IPS DF 6.9 (cell line): ENCODE results near the gene PDE4D.

ENCODE experiments used
- DNase-seq: peaks from one replicate; pipeline ENCODE4 v3.0.0-alpha.2; 2013; ENCODE audit warnings: low read depth, low spot score
- H3K27ac ChIP-seq: one replicate; pipeline ENCODE4 v1.5.1; 2013; ENCODE audit warnings: low read length, control low read depth
- H3K27me3 ChIP-seq: 2 replicates; pipeline ENCODE4 v1.6.1; 2013; ENCODE audit warnings: mild to moderate bottlenecking, low read length; ENCODE audit not compliant: control insufficient read depth, insufficient read depth
- H3K36me3 ChIP-seq: 2 replicates; pipeline ENCODE4 v1.6.1; 2013; ENCODE audit warnings: low read length; ENCODE audit not compliant: control insufficient read depth, insufficient read depth
- H3K4me1 ChIP-seq: 2 replicates; pipeline ENCODE4 v1.6.1; 2013; ENCODE audit warnings: low read length; ENCODE audit not compliant: control insufficient read depth, insufficient read depth
- H3K4me3 ChIP-seq: 2 replicates; pipeline ENCODE4 v1.5.1; 2013; ENCODE audit warnings: mild to moderate bottlenecking, low read length
- H3K9me3 ChIP-seq: 2 replicates; pipeline ENCODE4 v1.6.1; 2013; ENCODE audit warnings: low read length, inconsistent platforms; ENCODE audit not compliant: control insufficient read depth, insufficient read depth
- WGBS: extraction: QIAGEN DNeasy Blood & Tissue Kit; methylation state at CpG from one replicate; pipeline ENCODE4 v1.1.7; 2013; ENCODE audit warnings: mixed read lengths, missing lambda C conversion rate; ENCODE audit not compliant: insufficient read length, insufficient coverage; 5-methylcytosine and 5-hydroxymethylcytosine counted together

PDE4D gene

DNA sequence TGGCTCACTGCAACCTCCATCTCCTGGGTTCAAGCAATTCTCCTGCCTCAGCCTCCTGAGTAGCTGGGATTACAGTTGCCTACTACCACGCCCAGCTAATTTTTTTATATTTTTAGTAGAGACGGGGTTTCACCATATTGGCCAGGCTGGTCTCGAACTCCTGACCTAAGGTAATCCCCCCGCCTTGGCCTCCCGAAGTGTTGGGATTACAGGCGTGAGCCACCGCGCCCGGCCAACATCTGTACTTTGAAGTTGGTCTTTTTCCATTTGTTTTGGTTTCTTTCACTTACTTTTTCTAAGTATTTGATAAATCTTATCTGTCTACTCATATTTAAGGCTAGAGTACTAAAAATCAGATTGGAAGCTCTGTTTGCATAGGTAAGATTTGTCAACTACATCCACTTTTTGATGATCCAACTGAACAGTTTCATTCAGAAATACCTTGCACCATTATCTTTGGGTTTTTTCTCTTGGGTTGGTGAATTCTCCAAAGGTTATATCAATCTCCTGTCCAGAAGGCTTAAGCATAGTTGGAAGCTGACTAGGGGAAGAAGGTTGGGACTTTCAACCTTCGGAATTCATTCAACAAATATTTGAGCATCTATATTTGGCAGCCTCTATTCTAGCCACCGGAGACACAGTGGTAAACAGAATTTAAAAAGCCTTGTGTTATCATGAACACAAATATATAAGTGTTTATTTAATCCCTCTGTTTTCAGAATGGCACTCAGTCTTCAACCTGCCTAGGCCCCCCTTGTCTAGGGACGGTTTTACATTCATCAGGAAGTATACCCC, 821.6 kb downstream of the PDE4D start:
- WGBS, result no CpG with 5 or more reads among the region's 12 CpGs
- Histone ChIP-seq H3K27ac (no peak overlapping the region), H3K36me3 (no peaks in the 10 kb centered on the region), H3K9me3 (no peaks in the 10 kb centered on the region), H3K4me1 (no peaks in the 10 kb centered on the region), H3K4me3 (no peak overlapping the region), H3K27me3 (no peaks in the 10 kb centered on the region)
- DNase-seq, result no peak

DNA sequence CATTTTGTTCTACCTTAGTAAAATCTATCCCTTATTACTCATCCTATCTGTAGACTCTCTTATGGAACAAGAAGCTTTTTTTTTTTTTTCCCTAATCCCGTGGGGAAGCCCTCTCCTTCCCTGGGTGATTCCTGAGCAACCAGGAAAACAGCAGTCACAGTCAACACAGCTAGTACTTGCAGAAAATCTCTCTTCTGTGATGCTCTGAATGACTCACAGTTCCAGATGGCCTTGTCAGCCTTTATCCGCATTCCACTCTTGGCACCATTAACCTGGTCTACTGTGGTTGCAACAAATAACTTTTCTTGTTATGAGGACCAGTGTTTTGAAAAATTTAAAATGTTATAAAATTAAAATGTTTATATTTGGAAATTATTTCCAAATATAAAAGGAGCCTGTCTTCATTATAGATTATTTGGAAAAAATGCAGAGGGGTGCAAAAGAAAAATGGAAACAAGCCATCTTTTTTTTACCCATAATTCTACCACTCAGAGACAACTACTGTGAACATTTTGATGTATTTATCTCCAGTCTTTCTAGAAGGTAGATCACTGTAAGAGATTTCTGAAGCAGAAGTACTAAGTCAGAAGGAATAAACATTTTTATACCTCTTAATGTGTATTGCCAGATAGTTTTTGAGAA, 824.0 kb downstream of the PDE4D start:
- Histone ChIP-seq H3K27ac (no peak overlapping the region), H3K4me3 (no peak overlapping the region), H3K4me1 (no peaks in the 10 kb centered on the region), H3K27me3 (no peaks in the 10 kb centered on the region), H3K36me3 (no peaks in the 10 kb centered on the region), H3K9me3 (no peaks in the 10 kb centered on the region)
- WGBS, result no CpG with 5 or more reads among the region's 2 CpGs
- no peak for DNase-seq

DNA sequence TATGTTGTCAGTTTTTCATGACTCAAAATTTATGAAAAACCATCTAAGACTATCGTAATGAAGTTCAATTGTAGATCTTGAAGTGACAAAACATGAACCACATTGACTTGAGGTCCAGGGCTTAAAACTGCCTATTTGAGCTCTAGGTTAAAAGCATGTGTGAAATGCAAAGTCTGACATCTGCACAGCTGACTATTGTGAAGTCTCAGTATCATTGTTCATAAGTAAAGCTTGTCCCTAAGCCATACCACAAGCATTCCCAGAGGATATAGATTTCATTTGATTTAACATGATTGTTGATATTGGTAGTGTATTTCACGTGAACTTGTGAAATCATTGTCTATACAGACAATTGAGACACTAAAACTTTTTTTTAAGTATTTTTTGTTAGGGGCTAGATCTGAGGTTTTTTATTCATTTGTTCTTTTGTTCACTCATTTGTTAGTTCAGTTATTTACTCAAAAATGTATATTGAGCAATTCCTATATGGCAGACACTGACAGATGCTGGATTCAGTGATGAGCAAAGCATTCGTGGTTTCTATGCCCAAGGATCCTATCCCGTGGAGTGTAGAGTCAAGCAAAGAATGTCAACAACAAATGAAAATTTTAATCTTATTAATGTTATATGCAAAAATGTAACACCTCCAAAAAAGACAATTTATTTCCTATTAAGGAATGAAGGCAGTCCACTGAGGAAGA, 825.4 kb downstream of the PDE4D start:
- Histone ChIP-seq H3K4me1 (no peaks in the 10 kb centered on the region), H3K27me3 (no peaks in the 10 kb centered on the region), H3K9me3 (no peaks in the 10 kb centered on the region), H3K4me3 (no peak overlapping the region), H3K27ac (no peak overlapping the region), H3K36me3 (no peaks in the 10 kb centered on the region)
- no peak for DNase-seq
- no CpG with 5 or more reads among the region's 4 CpGs for WGBS

DNA sequence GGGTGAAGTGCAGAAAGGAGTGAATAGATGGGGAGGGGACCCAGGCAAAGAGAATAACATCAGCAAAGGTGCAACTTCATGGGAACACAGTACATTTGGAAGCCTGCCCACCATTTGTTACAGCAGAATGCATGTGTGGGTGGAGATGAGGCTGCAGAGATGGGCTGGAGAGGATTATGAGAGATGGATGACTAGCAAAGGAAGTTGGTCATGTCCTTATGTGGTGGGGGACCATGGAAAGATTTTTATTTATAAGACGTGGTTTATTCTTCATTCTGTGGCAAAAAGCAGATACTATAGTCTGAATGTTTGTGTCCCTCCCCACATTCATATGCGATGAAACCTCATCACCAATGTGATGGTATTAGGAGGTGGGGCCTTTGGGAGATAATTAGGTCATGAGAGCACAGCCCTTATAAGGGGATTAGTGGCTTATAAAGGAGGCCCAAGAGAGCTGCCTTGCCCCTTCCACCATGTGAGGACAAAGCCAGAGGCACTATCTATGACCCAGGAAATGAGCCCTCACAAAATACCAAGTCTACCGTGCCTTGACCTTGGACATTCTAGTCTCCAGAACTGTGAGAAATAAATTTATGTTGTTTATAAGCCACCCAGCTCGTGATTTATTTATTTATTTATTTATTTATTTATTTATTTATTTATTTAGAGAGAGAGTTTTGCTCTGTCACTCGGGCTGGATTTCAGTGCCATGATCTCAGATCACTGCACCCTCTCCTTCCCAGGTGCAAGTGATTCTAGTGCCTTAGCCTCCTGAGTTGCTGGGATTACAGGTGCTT, 827.0 kb downstream of the PDE4D start:
- H3K27ac ChIP-seq, result no peak overlapping the region
- no peaks in the 10 kb centered on the region for H3K27me3 ChIP-seq
- H3K4me3 ChIP-seq, result no peak overlapping the region
- WGBS, result no CpG with 5 or more reads among the region's 5 CpGs
- H3K4me1 ChIP-seq, result no peaks in the 10 kb centered on the region
- H3K36me3 ChIP-seq, result no peaks in the 10 kb centered on the region
- no peaks in the 10 kb centered on the region for H3K9me3 ChIP-seq
- no peak for DNase-seq

DNA sequence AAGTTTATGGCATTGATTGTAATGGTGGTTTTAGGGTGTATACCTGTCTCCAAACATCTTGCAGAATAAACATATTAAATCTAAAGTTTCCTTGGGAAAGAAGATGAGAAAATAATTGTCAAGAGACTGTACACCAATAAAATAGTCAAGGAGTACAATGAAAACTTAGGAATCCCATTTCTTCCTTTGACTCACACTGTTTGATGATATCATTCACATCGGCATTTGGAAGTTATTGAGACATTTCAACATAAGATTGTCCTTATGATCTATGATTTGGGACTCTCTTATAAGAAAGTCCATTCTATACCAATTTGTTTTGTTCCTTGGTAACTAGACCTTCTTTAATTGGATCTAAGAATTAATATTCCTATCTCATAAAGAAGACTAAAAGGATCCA, 828.0 kb downstream of the PDE4D start:
- Histone ChIP-seq H3K36me3 (no peaks in the 10 kb centered on the region), H3K27ac (no peak overlapping the region), H3K4me1 (no peaks in the 10 kb centered on the region), H3K9me3 (no peaks in the 10 kb centered on the region), H3K4me3 (no peak overlapping the region), H3K27me3 (no peaks in the 10 kb centered on the region)
- no peak for DNase-seq
- WGBS, result no CpG with 5 or more reads among the region's 1 CpG

DNA sequence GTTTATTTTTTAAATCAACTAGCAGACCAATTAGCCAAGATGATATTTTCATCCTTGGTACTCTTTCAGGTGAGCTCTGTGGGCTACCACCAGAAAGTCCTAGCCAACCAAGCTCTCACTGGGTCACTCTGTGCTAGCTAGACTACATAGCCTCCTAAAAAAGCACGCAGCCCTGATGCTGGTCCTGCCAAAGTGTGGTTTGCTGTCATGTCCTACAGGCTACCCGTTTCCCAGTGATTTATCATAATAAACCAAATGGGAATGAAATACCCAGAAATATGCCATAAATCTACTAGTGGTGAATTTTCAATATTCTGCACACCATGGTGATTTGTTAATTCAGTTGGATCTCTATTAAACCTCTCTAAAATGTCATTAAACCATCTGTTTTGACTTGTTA, 829.2 kb downstream of the PDE4D start:
- Histone ChIP-seq H3K27me3 (no peaks in the 10 kb centered on the region), H3K4me1 (no peaks in the 10 kb centered on the region), H3K4me3 (no peak overlapping the region)

DNA sequence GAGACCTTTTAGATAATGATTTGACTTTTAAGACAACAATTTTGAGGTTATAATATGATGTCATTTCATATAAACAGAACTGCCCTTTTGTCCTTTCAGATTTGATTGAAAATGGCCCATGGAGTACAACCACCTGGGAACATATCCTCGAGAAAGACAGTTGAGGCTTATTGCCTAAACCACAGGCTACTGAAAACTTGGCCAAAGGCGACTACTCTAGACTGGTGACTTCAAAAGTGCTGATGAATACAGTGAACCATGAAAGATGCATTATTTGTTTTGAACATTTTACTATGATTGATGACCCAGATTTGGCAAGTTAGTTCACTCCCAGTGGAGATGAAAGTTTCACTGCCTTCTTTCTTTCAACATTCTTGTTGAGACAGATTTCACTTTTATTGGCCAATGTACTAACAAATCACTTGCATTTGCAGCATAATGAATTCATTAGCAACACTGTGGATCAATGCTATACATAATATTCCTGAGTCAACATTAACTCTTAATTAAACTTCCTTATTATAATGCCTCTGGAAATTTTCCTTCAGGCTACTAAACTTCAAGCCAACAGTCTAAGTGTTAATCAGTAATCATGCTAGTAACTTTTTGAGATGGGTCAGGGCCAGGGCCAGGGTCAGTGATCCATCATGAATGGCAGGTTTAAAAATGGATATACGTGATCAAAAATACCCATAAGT, 830.4 kb downstream of the PDE4D start:
- Histone ChIP-seq H3K4me1 (no peaks in the 10 kb centered on the region), H3K36me3 (no peaks in the 10 kb centered on the region), H3K9me3 (no peaks in the 10 kb centered on the region), H3K27ac (no peak overlapping the region), H3K27me3 (no peaks in the 10 kb centered on the region), H3K4me3 (no peak overlapping the region)
- DNase-seq, result no peak
- WGBS, result no CpG with 5 or more reads among the region's 3 CpGs

More for the DNA sequence above, 829.2 kb downstream of the PDE4D start:
- Histone ChIP-seq H3K27ac (no peak overlapping the region), H3K9me3 (no peaks in the 10 kb centered on the region), H3K36me3 (no peaks in the 10 kb centered on the region)
- DNase-seq, result no peak
- WGBS, result no CpG with 5 or more reads among the region's 2 CpGs

DNA sequence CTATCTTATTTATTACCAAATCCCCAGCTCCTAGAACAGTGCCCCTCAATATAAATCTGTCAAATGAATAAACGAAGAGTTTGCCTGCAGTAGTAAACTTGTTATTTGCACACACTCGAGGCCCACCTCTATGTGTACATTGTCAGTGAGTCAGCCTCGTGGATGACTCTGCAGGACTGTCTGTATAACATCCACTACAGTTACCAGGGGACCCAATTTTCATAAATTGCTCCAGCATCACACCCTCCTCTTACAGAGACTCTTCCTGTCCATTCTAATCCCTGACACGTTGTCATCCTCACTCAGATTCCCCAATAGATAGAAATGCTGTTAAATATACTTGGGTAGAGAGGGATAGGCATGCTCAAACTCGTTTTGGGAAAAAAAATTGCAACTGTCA, 832.1 kb downstream of the PDE4D start:
- no CpG with 5 or more reads among the region's 5 CpGs for WGBS
- H3K9me3 ChIP-seq, result no peaks in the 10 kb centered on the region
- no peak overlapping the region for H3K4me3 ChIP-seq
- H3K36me3 ChIP-seq, result no peaks in the 10 kb centered on the region
- no peak overlapping the region for H3K27ac ChIP-seq
- no peaks in the 10 kb centered on the region for H3K4me1 ChIP-seq
- no peak for DNase-seq
- H3K27me3 ChIP-seq, result no peaks in the 10 kb centered on the region

DNA sequence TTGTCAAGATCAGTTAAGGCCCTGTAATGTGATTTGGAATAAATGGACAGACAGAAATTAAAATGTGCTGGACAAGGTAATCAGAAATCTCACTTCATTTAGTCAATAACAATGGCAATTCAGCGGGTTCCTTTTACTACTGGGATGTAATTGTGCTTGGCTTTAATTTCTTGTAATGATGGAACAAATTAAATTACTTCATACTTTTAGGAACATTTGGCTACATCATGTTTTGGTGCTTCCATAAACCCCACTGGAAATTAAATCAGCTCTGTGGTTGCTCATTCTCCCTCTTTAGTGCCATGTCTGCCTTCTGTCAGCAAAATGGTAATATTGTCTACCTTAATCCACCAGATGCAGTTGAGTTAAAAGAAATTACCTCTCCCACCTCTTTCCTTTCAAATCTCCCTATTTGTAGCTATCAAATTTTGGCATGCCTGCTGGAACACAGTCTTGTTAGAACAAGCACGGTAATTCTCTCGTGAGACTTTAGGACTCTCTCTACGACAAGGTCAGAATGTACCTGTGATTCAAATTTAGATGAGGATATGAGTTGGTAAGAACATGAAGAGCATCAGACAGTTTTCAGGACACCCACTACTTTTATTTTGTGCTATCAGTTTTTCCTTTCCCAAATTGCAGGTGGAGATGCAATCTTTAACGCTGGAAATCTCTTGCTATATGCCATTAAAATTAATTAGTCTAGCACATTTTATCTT, 834.4 kb downstream of the PDE4D start:
- Histone ChIP-seq H3K36me3 (no peaks in the 10 kb centered on the region), H3K27ac (no peak overlapping the region), H3K4me1 (no peaks in the 10 kb centered on the region), H3K27me3 (no peaks in the 10 kb centered on the region), H3K4me3 (no peak overlapping the region), H3K9me3 (no peaks in the 10 kb centered on the region)
- DNase-seq, result no peak
- no CpG with 5 or more reads among the region's 5 CpGs for WGBS
